Dendritic cell treated with granulocyte-macrophage colony-stimulating factor and Interleukin-4, amounts not matched to agents 40 ng/mL and 50 ng/mL, for 4 days (primary cell): ENCODE data around the gene ETF1.

Experiments
- H3K27ac Mint-ChIP-seq: one replicate; pipeline ENCODE4 v1.8.0; 2022; ENCODE audit warnings: mild to moderate bottlenecking, mixed read lengths
- H3K27me3 Mint-ChIP-seq: one replicate; pipeline ENCODE4 v1.8.0; 2022; ENCODE audit warnings: mild to moderate bottlenecking, mixed read lengths
- H3K36me3 Mint-ChIP-seq: one replicate; pipeline ENCODE4 v1.8.0; 2022; ENCODE audit warnings: low read depth, mixed read lengths
- H3K4me1 Mint-ChIP-seq: one replicate; pipeline ENCODE4 v1.8.0; 2022; ENCODE audit warnings: low read depth, mixed read lengths
- H3K4me3 Mint-ChIP-seq: one replicate; pipeline ENCODE4 v1.8.0; 2022; ENCODE audit warnings: mild to moderate bottlenecking, moderate library complexity, mixed read lengths
- H3K9me3 Mint-ChIP-seq: one replicate; pipeline ENCODE4 v1.8.0; 2022; ENCODE audit warnings: mixed read lengths
- intact Hi-C: fragments of 100-400 bp; cut with micrococcal nuclease; formaldehyde crosslinking; loops from one replicate; pipeline ENCODE4 v1.15.0; 2022

The ETF1 gene

GRCh38 chr5:138464388-138465260 is 78.4 kb downstream of the ETF1 start:
- H3K36me3 Mint-ChIP-seq, result peaks cover 22% of the 10 kb centered on the region
- intact Hi-C loops, result loop anchor here (1.0 kb wide), 3 partner anchors 28 to 79 kb away; partner anchors contain the start of gene ETF1
- H3K27ac Mint-ChIP-seq, result peak overlapping the region; percentile 97
- peaks cover 24% of the 10 kb centered on the region for H3K27me3 Mint-ChIP-seq
- H3K4me3 Mint-ChIP-seq, result peak overlapping the region; percentile 81
- H3K4me1 Mint-ChIP-seq, result peaks cover 54% of the 10 kb centered on the region
- no peaks in the 10 kb centered on the region for H3K9me3 Mint-ChIP-seq

DNA sequence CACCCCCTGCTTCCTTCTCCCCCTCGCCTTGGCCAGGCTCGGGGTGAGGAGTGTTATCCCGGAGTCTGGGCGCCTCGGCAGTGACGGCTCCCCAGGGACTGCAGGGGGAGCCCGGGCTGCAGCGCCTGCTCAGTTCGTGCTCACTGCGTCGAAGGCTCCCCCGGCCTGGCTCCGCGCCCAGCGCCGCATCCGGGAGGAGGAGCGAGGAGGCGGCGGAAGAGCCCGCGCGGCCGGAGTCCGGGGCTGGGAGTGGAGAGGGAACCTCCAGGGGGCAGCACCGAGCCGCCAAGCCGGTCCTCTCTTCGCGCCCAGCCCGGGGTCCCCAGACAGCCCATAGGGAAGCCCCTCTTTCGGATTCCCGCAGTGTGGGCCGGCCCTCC is 79.0 kb downstream of the ETF1 start:
- Mint-ChIP-seq H3K4me3 (peak overlapping the region; percentile 81), H3K36me3 (peaks cover 22% of the 10 kb centered on the region), H3K27ac (peak overlapping the region; percentile 97), H3K4me1 (peaks cover 60% of the 10 kb centered on the region), H3K27me3 (peaks cover 27% of the 10 kb centered on the region), H3K9me3 (no peaks in the 10 kb centered on the region)
- intact Hi-C loops, result loop anchor here (1.0 kb wide), 2 partner anchors 39 to 79 kb away; partner anchors contain the start of gene ETF1

DNA sequence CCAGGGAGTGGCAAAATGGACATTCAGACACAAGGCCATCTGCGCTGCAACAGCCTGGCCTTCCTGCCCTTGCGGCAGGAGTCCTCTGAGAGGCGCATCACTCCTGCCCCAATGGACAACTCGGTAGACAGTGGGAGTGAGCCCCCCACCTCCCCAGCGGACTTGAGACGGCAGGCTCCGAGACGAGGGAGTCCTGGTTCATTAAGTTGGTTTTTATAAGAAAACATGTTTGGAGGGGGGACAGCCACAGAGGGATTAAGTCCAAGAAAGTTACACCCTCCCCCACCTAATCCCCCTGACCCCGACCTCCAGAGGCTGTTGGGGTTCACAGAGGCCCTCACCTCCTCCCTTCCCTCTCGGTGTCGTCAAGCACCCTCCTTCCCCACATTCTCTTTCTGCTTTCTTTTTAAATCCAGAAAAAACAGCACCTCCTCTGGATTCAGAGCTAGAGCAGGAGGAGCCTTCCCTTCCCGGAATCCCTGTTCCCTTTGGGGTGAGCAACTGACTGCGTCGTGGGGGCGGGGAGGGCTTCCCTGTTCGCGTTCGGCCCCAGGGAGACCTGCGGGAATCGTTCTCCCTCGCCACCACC is 79.5 kb downstream of the ETF1 start:
- Mint-ChIP-seq H3K4me3 (peak overlapping the region; percentile 81), H3K9me3 (no peaks in the 10 kb centered on the region), H3K27ac (peak overlapping the region; percentile 97), H3K4me1 (peaks cover 61% of the 10 kb centered on the region), H3K36me3 (peaks cover 22% of the 10 kb centered on the region), H3K27me3 (peaks cover 28% of the 10 kb centered on the region)
- intact Hi-C loops, result loop anchor here (1.0 kb wide), 2 partner anchors 40 to 80 kb away; partner anchors contain the start of gene ETF1

GRCh38 chr5:138461343-138462125 is 81.5 kb downstream of the ETF1 start:
- Mint-ChIP-seq H3K4me3 (no peak overlapping the region), H3K27me3 (peaks cover 21% of the 10 kb centered on the region), H3K9me3 (no peaks in the 10 kb centered on the region), H3K4me1 (peaks cover 51% of the 10 kb centered on the region), H3K27ac (no peak overlapping the region), H3K36me3 (peaks cover 7% of the 10 kb centered on the region)
- intact Hi-C loops, result no loop called here

DNA sequence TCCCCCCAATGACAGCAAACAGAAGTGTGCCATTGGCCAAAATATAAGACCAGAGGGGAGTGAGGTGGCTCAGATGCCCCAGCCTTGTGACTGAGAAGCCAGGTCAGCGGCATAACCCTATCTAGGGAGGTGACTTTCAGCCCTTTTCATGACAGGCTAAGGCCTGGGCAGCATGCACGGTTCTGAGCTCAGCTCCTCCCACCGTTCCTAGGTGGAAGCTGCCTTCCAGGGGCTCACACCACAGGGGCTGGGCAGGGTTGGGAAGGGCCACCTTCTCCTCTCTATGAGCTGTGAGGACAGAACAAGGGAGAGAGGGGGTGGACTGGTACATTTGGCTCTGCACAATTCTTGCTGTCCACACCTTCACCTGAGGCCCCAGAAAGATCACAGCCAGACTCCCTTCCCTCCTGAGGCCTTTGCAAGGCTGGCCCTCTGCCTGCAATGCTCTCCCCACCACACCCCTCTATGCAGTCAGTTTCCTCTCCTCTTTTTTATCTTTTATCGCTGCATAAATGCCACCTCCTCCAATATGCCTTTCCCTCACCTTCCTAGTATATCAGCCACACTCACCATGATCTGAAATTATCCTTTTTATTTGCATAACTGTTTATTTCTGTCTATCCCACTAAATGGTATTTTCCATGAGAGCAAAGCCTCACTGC is 82.9 kb downstream of the ETF1 start:
- intact Hi-C loops, result no loop called here
- H3K4me3 Mint-ChIP-seq, result no peak overlapping the region
- no peaks in the 10 kb centered on the region for H3K9me3 Mint-ChIP-seq
- no peak overlapping the region for H3K27ac Mint-ChIP-seq
- peaks cover 12% of the 10 kb centered on the region for H3K27me3 Mint-ChIP-seq
- peaks cover 7% of the 10 kb centered on the region for H3K36me3 Mint-ChIP-seq
- H3K4me1 Mint-ChIP-seq, result peaks cover 43% of the 10 kb centered on the region

DNA sequence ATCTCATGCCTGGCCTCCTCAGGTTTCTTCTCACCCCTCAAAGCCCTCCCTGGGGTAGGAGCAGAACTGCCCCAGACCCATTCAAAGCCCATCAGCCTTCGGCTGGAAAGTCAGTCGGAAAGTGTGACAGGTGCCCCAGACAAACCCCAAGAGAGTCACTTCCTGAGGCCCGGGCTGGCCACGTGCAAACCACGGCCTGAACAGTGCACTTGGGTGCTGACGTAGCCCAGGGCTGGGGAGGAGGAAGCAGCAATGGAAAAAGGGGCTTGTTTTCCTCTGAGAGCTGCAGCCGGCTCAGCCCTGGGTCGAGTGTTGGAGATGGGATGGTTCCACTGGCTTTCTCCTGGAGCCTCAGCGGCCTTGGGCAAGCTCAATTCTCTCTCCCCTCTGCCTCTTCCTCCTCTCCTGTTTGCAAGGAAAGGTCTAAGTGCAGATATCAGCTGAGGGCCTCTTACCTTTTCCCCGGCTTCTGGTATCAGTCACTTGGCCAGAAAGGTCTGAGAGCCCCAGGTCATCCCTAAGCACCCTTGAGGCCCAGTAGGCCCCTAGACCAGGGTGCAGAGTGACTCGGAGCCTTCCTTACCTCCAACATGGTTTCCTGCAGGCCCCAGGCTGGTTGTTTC is 83.6 kb downstream of the ETF1 start:
- Mint-ChIP-seq H3K4me3 (no peak overlapping the region), H3K27me3 (peaks cover 12% of the 10 kb centered on the region), H3K9me3 (no peaks in the 10 kb centered on the region), H3K36me3 (peaks cover under 1% of the 10 kb centered on the region), H3K4me1 (peaks cover 43% of the 10 kb centered on the region), H3K27ac (peak overlapping the region; percentile 86)
- intact Hi-C loops, result no loop called here

DNA sequence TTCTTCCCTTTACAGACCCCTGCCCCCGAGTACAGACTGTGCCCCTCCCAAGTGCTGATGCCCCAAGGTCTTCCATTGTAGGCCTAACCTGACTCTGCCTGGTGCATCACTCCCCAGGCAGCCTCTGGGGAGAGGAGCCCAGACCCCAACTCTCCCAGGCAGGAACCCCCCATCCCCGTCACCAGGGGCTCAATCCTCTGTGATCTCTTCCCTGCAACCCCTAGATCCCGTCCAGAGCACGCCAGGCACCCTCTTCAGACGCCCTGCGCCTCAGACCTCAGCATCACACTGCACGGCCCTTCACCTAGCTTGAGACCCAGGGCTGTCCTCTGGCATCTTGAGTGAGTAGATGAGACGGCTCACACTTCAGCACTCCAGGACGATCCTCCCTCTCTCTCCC is 84.2 kb downstream of the ETF1 start:
- peaks cover 12% of the 10 kb centered on the region for H3K27me3 Mint-ChIP-seq
- H3K9me3 Mint-ChIP-seq, result no peaks in the 10 kb centered on the region
- peaks cover 42% of the 10 kb centered on the region for H3K4me1 Mint-ChIP-seq
- H3K27ac Mint-ChIP-seq, result peak overlapping the region; percentile 86
- H3K4me3 Mint-ChIP-seq, result no peak overlapping the region
- no peaks in the 10 kb centered on the region for H3K36me3 Mint-ChIP-seq
- intact Hi-C loops, result no loop called here

- H3K36me3 Mint-ChIP-seq, result no peaks in the 10 kb centered on the region
These were observed 84.7 kb downstream of the ETF1 start for GRCh38 chr5:138458384-138458783.

GRCh38 chr5:138457531-138458275 is 85.3 kb downstream of the ETF1 start:
- peaks cover 12% of the 10 kb centered on the region for H3K27me3 Mint-ChIP-seq
- intact Hi-C loops, result no loop called here
- no peaks in the 10 kb centered on the region for H3K9me3 Mint-ChIP-seq
- no peaks in the 10 kb centered on the region for H3K36me3 Mint-ChIP-seq
- no peak overlapping the region for H3K4me3 Mint-ChIP-seq
- H3K4me1 Mint-ChIP-seq, result peaks cover 37% of the 10 kb centered on the region
- no peak overlapping the region for H3K27ac Mint-ChIP-seq

More at GRCh38 chr5:138458384-138458783, 84.7 kb downstream of the ETF1 start:
- H3K9me3 Mint-ChIP-seq, result no peaks in the 10 kb centered on the region
- H3K4me3 Mint-ChIP-seq, result no peak overlapping the region
- intact Hi-C loops, result no loop called here
- H3K27me3 Mint-ChIP-seq, result peaks cover 12% of the 10 kb centered on the region
- H3K4me1 Mint-ChIP-seq, result peaks cover 37% of the 10 kb centered on the region
- peak overlapping the region; percentile 86 for H3K27ac Mint-ChIP-seq
